PC-3 (cell line): ENCODE results near the gene HOOK2. TPM values are rescaled to one million over a fixed set of nuclear protein-coding genes. Genes with fewer than 3 reads are reported as not detected.

Source experiments
- ATAC-seq: fragments of 200-7000 bp; cut with Tn5 transposase; 2 replicates; pipeline ENCODE4 v1.9.1; 2020; ENCODE audit warnings: mild to moderate bottlenecking, moderate library complexity
- BruUV-seq: library from RNA; stranded (reverse); fragments of 400-500 nt; replicated peaks from 2 replicates; lab custom pipeline; 2021; lab: Mats Ljungman, UMichigan
- CTCF ChIA-PET: fragments of 300-600 bp; sonication (Branson Sonifier 250); formaldehyde crosslinking; loops from one replicate; lab custom pipeline; 2022; ENCODE audit warnings: antibody characterized with exemption; lab: Charles Lee
- POLR2A ChIA-PET: fragments of 300-600 bp; sonication (Branson Sonifier 250); formaldehyde crosslinking; loops from one replicate; lab custom pipeline; 2022; ENCODE audit warnings: antibody characterized with exemption; ENCODE audit not compliant: unreplicated experiment; lab: Charles Lee
- DNase-seq: peaks from one replicate; pipeline ENCODE4 v3.0.0-alpha.2; 2015
- H2AFZ ChIP-seq: fragments of 300-600 bp; sonication (generic); 2 replicates; pipeline ENCODE4 v1.6.0; 2016; ENCODE audit warnings: antibody characterized with exemption, low read length
- H3F3A ChIP-seq: fragments of 300-600 bp; sonication (generic); one replicate; pipeline ENCODE4 v1.6.0; 2017; ENCODE audit warnings: antibody characterized with exemption, low read length, control low read depth, mild to moderate bottlenecking; ENCODE audit not compliant: unreplicated experiment
- H3K27ac ChIP-seq: fragments of 300-600 bp; sonication (generic); 2 replicates; pipeline ENCODE4 v1.5.1; 2016; ENCODE audit warnings: mild to moderate bottlenecking, low read length
- H3K27me3 ChIP-seq: fragments of 300-600 bp; sonication (generic); 2 replicates; pipeline ENCODE4 v1.6.1; 2016; ENCODE audit warnings: low read length, mixed read lengths
- H3K36me3 ChIP-seq: fragments of 300-600 bp; sonication (generic); 2 replicates; pipeline ENCODE4 v1.6.1; 2016; ENCODE audit warnings: low read depth, mixed run types, low read length, mixed read lengths
- H3K4me1 ChIP-seq: fragments of 300-600 bp; sonication (generic); 2 replicates; pipeline ENCODE4 v1.5.1; 2016; ENCODE audit warnings: low read length; ENCODE audit not compliant: insufficient read depth
- H3K4me2 ChIP-seq: fragments of 300-600 bp; sonication (generic); 2 replicates; pipeline ENCODE4 v1.6.0; 2016; ENCODE audit warnings: low read length
- H3K4me3 ChIP-seq: fragments of 300-600 bp; sonication (generic); 2 replicates; pipeline ENCODE4 v1.5.1; 2016; ENCODE audit warnings: mild to moderate bottlenecking, low read length, mixed read lengths
- H3K79me2 ChIP-seq: fragments of 300-600 bp; sonication (generic); 2 replicates; pipeline ENCODE4 v1.6.1; 2017; ENCODE audit warnings: low read length, mixed read lengths
- H3K9ac ChIP-seq: fragments of 300-600 bp; sonication (generic); 2 replicates; pipeline ENCODE4 v1.6.0; 2016; ENCODE audit warnings: mild to moderate bottlenecking, low read length
- H3K9me2 ChIP-seq: fragments of 300-600 bp; sonication (generic); replicated peaks from 2 replicates; pipeline ENCODE4 v1.6.1; 2016; ENCODE audit warnings: mixed run types, low read length, mixed read lengths
- H3K9me3 ChIP-seq: fragments of 300-600 bp; sonication (generic); 2 replicates; pipeline ENCODE4 v1.6.1; 2016; ENCODE audit warnings: low read length, mixed read lengths
- H4K20me1 ChIP-seq: fragments of 300-600 bp; sonication (generic); 2 replicates; pipeline ENCODE4 v1.6.1; 2016; ENCODE audit warnings: low read length, mixed read lengths
- EZH2 ChIP-seq: fragments of 300-600 bp; sonication (generic); IDR thresholded peaks from one replicate; pipeline ENCODE4 v1.6.1; 2017; ENCODE audit warnings: antibody characterized with exemption, mild to moderate bottlenecking, low read length; ENCODE audit not compliant: unreplicated experiment
- EZH2phosphoT487 ChIP-seq: fragments of 300-600 bp; sonication (generic); IDR thresholded peaks from 2 replicates; pipeline ENCODE4 v1.6.1; 2018; ENCODE audit warnings: mild to moderate bottlenecking, antibody characterized with exemption, low read length, borderline replicate concordance
- intact Hi-C: fragments of 100-400 bp; cut with micrococcal nuclease; formaldehyde crosslinking; loops from 2 replicates; pipeline ENCODE4 v1.9.0; 2023
- total RNA-seq: library from RNA; depleted of rRNA; stranded (reverse); fragments of >200 nt; gene quantifications from 2 replicates; pipeline ENCODE4 v1.2.3, GENCODE V29; 2014
- TF ChIP-seq, protein P1 (sequence below): fragments of 300-600 bp; sonication (generic); conservative IDR thresholded peaks from 2 replicates; pipeline ENCODE4 v1.5.1; 2017; ENCODE audit warnings: antibody characterized with exemption, low read depth, mild to moderate bottlenecking, low read length

The HOOK2 gene
- total RNA-seq, 1 experiment from 2014 or later = 95.2 TPM

DNA sequence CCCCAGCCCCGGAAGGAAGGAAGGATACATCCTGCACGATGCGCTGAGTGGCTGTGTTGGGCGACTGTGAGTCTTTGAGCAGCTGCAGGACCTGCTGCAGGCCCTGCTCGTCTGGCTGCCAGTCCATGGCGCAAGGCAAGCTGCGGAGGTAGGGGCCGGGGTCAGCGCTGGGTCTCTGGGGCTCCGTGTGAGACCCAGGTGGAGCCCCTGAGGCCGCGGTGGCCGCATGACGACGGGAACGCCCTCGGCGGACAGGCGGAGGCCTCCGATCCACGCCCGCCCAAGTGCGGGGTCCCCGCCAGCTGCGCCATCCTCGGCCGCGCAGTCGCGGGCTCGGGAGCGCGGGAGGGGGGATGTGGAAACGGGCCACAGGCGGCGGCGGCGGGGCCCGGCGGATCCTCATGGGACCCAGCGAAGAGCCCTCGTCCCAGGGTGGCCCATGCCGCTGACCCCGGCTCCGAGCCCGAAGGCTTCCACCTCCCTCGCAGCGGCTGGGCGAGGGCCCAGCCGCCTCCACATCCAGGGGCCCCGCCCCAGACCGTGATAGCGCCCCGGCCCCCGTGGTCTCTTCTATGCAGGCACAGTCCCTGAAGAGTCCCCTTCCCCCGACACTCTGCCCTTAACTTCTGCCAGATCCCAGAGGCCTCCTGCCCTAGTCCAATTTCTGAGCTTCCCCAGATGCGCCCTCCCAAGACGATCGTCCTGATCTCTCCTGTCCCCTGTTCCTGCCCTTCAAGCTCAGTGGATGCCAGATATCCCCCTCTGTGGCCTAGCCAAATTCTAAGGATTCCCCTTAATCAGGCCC, 54.3 kb downstream of the HOOK2 start:
- Histone ChIP-seq H3K27ac (peak overlapping the region; percentile 68), H4K20me1 (peaks cover 19% of the 10 kb centered on the region; the same call in 1 of the 2 replicates), H3K4me1 (peaks cover 37% of the 10 kb centered on the region), H3K9me3 (no peaks in the 10 kb centered on the region), H3K36me3 (peaks cover 22% of the 10 kb centered on the region; the same call in 1 of the 2 replicates), H3K9me2 (no peaks in the 10 kb centered on the region), H3K27me3 (no peaks in the 10 kb centered on the region), H3K4me3 (peak overlapping the region; percentile 89), H3K9ac (peak overlapping the region; percentile 87), H3F3A (peaks cover 5% of the 10 kb centered on the region), H3K79me2 (peaks cover 79% of the 10 kb centered on the region), H3K4me2 (peak overlapping the region; percentile 94), H2AFZ (peak overlapping the region; percentile 8; the same call in 1 of the 2 replicates)
- peak; percentile 4 for ATAC-seq
- intact Hi-C loops = no loop called here
- peak; percentile 30 for DNase-seq
- POLR2A ChIA-PET = interaction anchor here (0.6 kb wide), 1 partner anchor 15 kb away, joined by 3 read pairs; no protein-coding TSS in a partner anchor
- no peak for TF ChIP-seq EZH2phosphoT487
- TF ChIP-seq EZH2 = no peak
- TF ChIP-seq, protein P1, sequence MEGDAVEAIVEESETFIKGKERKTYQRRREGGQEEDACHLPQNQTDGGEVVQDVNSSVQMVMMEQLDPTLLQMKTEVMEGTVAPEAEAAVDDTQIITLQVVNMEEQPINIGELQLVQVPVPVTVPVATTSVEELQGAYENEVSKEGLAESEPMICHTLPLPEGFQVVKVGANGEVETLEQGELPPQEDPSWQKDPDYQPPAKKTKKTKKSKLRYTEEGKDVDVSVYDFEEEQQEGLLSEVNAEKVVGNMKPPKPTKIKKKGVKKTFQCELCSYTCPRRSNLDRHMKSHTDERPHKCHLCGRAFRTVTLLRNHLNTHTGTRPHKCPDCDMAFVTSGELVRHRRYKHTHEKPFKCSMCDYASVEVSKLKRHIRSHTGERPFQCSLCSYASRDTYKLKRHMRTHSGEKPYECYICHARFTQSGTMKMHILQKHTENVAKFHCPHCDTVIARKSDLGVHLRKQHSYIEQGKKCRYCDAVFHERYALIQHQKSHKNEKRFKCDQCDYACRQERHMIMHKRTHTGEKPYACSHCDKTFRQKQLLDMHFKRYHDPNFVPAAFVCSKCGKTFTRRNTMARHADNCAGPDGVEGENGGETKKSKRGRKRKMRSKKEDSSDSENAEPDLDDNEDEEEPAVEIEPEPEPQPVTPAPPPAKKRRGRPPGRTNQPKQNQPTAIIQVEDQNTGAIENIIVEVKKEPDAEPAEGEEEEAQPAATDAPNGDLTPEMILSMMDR = no peak
- CTCF ChIA-PET = interaction anchor here (0.5 to 0.6 kb wide), 2 partner anchors 12 to 802 kb away, joined by 3 read pairs; no protein-coding TSS in a partner anchor
- no TSS peak for BruUV-seq

GRCh38 chr19:12720296-12720695, 55.1 kb downstream of the HOOK2 start:
- intact Hi-C loops = no loop called here

More at GRCh38 chr19:12720296-12720695, 55.1 kb downstream of the HOOK2 start:
- Histone ChIP-seq H3K9me2 (no peaks in the 10 kb centered on the region), H3K36me3 (peaks cover 30% of the 10 kb centered on the region), H3K9me3 (no peaks in the 10 kb centered on the region), H3K27ac (no peak overlapping the region), H3F3A (peaks cover 5% of the 10 kb centered on the region), H3K9ac (peak overlapping the region; percentile 87), H3K4me1 (peaks cover 37% of the 10 kb centered on the region), H3K4me2 (peak overlapping the region; percentile 94), H4K20me1 (peaks cover 19% of the 10 kb centered on the region; the same call in 1 of the 2 replicates), H3K27me3 (no peaks in the 10 kb centered on the region), H2AFZ (peak overlapping the region; percentile 8; the same call in 1 of the 2 replicates), H3K4me3 (peak overlapping the region; percentile 89), H3K79me2 (peaks cover 85% of the 10 kb centered on the region)
- TF ChIP-seq EZH2phosphoT487 = no peak
- TF ChIP-seq, protein P1 = no peak
- no peak for TF ChIP-seq EZH2
- BruUV-seq = no TSS peak
- POLR2A ChIA-PET = interaction anchor here (0.6 kb wide), 1 partner anchor 1451 kb away, joined by 3 read pairs; no protein-coding TSS in a partner anchor
- DNase-seq (no peak), ATAC-seq (no peak)
- CTCF ChIA-PET = no interaction called here
